Measurements from ENCODE around the gene GNG2. TPM values are rescaled to one million over a fixed set of nuclear protein-coding genes. Genes with fewer than 3 reads are reported as not detected.

The GNG2 gene
- total and polyA plus RNA-seq, 4 experiments from 2014 or later: 81.3 to 177 (median 122) TPM

GRCh38 chr14:51850651-51851050, 9.8 kb upstream of the GNG2 start:
- POLR2A ChIA-PET (ENCODE audit: partially characterized antibody): interaction anchor here (1.0 to 8.3 kb wide), 2 partner anchors 9 to 1302 kb away, joined by 3 to 285 read pairs; partner anchors contain the start of gene GNG2
- peak overlapping the region in 2 of 7 donors; percentile 20 to 57 for H3K27ac Mint-ChIP-seq
- Histone ChIP-seq H3K9me3 (ENCODE audit: control insufficient read depth in 1 of 2, low read length in 2 of 2) (no peaks in the 10 kb centered on the region), H3K4me1 (ENCODE audit: insufficient read depth, low read length) (peaks cover 38% of the 10 kb centered on the region), H3K36me3 (ENCODE audit: insufficient read depth, low read length) (no peaks in the 10 kb centered on the region), H3K4me3 (ENCODE audit: low read length in 2 of 2) (no peak overlapping the region), H3K27me3 (ENCODE audit: insufficient read depth, low read length) (no peaks in the 10 kb centered on the region), H3K27ac (ENCODE audit: low read depth, low read length) (no peak overlapping the region)
- CTCF ChIA-PET (ENCODE audit: partially characterized antibody): interaction anchor here (0.7 to 1.6 kb wide), 4 partner anchors 11 to 128 kb away, joined by 3 to 6 read pairs (median 4); no protein-coding TSS in a partner anchor
- peaks cover 0 to 7% (median 2%) of the 10 kb centered on the region in 8 donors for H3K9me3 Mint-ChIP-seq
- H3K27me3 Mint-ChIP-seq: peaks cover 2% of the 10 kb centered on the region in 2 donors
- H3K36me3 Mint-ChIP-seq: peaks cover 0 to 7% of the 10 kb centered on the region in 2 donors
- H3K4me3 Mint-ChIP-seq: no peak overlapping the region
- peaks cover 47 to 81% (median 54%) of the 10 kb centered on the region in 4 donors for H3K4me1 Mint-ChIP-seq
- no peak for DNase-seq
- intact Hi-C loops (cut with micrococcal nuclease): no loop called here

- Histone ChIP-seq H3K4me1 (ENCODE audit: insufficient read depth, low read length) (peaks cover 33% of the 10 kb centered on the region), H3K27ac (ENCODE audit: low read depth, low read length) (no peak overlapping the region), H3K27me3 (ENCODE audit: insufficient read depth, low read length) (no peaks in the 10 kb centered on the region), H3K4me3 (ENCODE audit: low read length in 2 of 2) (no peak overlapping the region), H3K36me3 (ENCODE audit: insufficient read depth, low read length) (no peaks in the 10 kb centered on the region), H3K9me3 (ENCODE audit: control insufficient read depth in 1 of 2, low read length in 2 of 2) (no peaks in the 10 kb centered on the region)
- Mint-ChIP-seq H3K9me3 (peaks cover 0 to 4% (median 0%) of the 10 kb centered on the region in 8 donors), H3K4me1 (peaks cover 45 to 72% (median 51%) of the 10 kb centered on the region in 4 donors), H3K27ac (peak overlapping the region in 2 of 7 donors; percentile 1 to 15), H3K27me3 (no peaks in the 10 kb centered on the region), H3K4me3 (peak overlapping the region in 2 of 8 donors; percentile 3 to 9), H3K36me3 (no peaks in the 10 kb centered on the region)
- ChIA-PET POLR2A (ENCODE audit: partially characterized antibody) (no interaction called here), CTCF (ENCODE audit: partially characterized antibody) (interaction anchor here (1.2 to 1.4 kb wide), 2 partner anchors 8 to 24 kb away, joined by 3 read pairs; no protein-coding TSS in a partner anchor)
- intact Hi-C loops (cut with micrococcal nuclease): no loop called here
- no peak for DNase-seq
Measured at GRCh38 chr14:51852541-51852940, 7.9 kb upstream of the GNG2 start.

- Histone ChIP-seq H3K36me3 (ENCODE audit: insufficient read depth, low read length) (no peaks in the 10 kb centered on the region), H3K27me3 (ENCODE audit: insufficient read depth, low read length) (no peaks in the 10 kb centered on the region), H3K4me1 (ENCODE audit: insufficient read depth, low read length) (peaks cover 40% of the 10 kb centered on the region), H3K4me3 (ENCODE audit: low read length in 2 of 2) (no peak overlapping the region), H3K27ac (ENCODE audit: low read depth, low read length) (no peak overlapping the region), H3K9me3 (ENCODE audit: control insufficient read depth in 1 of 2, low read length in 2 of 2) (no peaks in the 10 kb centered on the region)
- intact Hi-C loops (cut with micrococcal nuclease): no loop called here
- no peak for DNase-seq
- H3K4me1 Mint-ChIP-seq: peaks cover 46 to 77% (median 56%) of the 10 kb centered on the region in 4 donors
- ChIA-PET POLR2A (ENCODE audit: partially characterized antibody) (interaction anchor here (1.1 to 8.7 kb wide), 2 partner anchors 8 to 10 kb away, joined by 4 to 285 read pairs; no protein-coding TSS in a partner anchor), CTCF (ENCODE audit: partially characterized antibody) (interaction anchor here (0.8 to 1.5 kb wide), 3 partner anchors 8 to 14 kb away, joined by 3 to 4 read pairs (median 3); no protein-coding TSS in a partner anchor)
- H3K36me3 Mint-ChIP-seq: peaks cover 0 to 2% of the 10 kb centered on the region in 2 donors
- H3K9me3 Mint-ChIP-seq: peaks cover 0 to 4% (median 0%) of the 10 kb centered on the region in 8 donors
- peak overlapping the region in 1 of 7 donors; percentile 18 for H3K27ac Mint-ChIP-seq
- H3K27me3 Mint-ChIP-seq: no peaks in the 10 kb centered on the region
- H3K4me3 Mint-ChIP-seq: no peak overlapping the region
Measured at GRCh38 chr14:51855234-51855633, 5.2 kb upstream of the GNG2 start.

- Mint-ChIP-seq H3K4me3 (no peak overlapping the region), H3K27ac (peak overlapping the region in 4 of 7 donors; percentile 30 to 84 (median 78)), H3K9me3 (peaks cover 0 to 3% (median 0%) of the 10 kb centered on the region in 8 donors), H3K36me3 (peaks cover 0 to 17% of the 10 kb centered on the region in 2 donors), H3K27me3 (no peaks in the 10 kb centered on the region), H3K4me1 (peaks cover 41 to 74% (median 53%) of the 10 kb centered on the region in 4 donors)
- Histone ChIP-seq H3K4me1 (ENCODE audit: insufficient read depth, low read length) (peaks cover 34% of the 10 kb centered on the region), H3K4me3 (ENCODE audit: low read length in 2 of 2) (no peak overlapping the region), H3K27me3 (ENCODE audit: insufficient read depth, low read length) (no peaks in the 10 kb centered on the region), H3K27ac (ENCODE audit: low read depth, low read length) (no peak overlapping the region), H3K36me3 (ENCODE audit: insufficient read depth, low read length) (no peaks in the 10 kb centered on the region), H3K9me3 (ENCODE audit: control insufficient read depth in 1 of 2, low read length in 2 of 2) (no peaks in the 10 kb centered on the region)
- ChIA-PET CTCF (ENCODE audit: partially characterized antibody) (no interaction called here), POLR2A (ENCODE audit: partially characterized antibody) (interaction anchor here (8.7 kb wide), 1 partner anchor 9 kb away, joined by 285 read pairs; no protein-coding TSS in a partner anchor)
- intact Hi-C loops (cut with micrococcal nuclease): no loop called here
- no peak for DNase-seq
Measured at GRCh38 chr14:51856792-51857296, 3.6 kb upstream of the GNG2 start.

GRCh38 chr14:51859131-51859530, 1.3 kb upstream of the GNG2 start:
- Mint-ChIP-seq H3K36me3 (peaks cover 0 to 35% of the 10 kb centered on the region in 2 donors), H3K4me1 (peaks cover 41 to 81% (median 57%) of the 10 kb centered on the region in 4 donors), H3K27ac (peak overlapping the region; percentile 58 to 100 (median 99)), H3K27me3 (no peaks in the 10 kb centered on the region), H3K9me3 (peaks cover 0 to 3% (median 0%) of the 10 kb centered on the region in 8 donors), H3K4me3 (peak overlapping the region in 3 of 8 donors; percentile 91 to 96 (median 95))
- ChIA-PET POLR2A (ENCODE audit: partially characterized antibody) (interaction anchor here (0.7 to 8.7 kb wide), 5 partner anchors 9 to 119 kb away, joined by 3 to 285 read pairs (median 8); no protein-coding TSS in a partner anchor), CTCF (ENCODE audit: partially characterized antibody) (no interaction called here)
- peaks cover 47% of the 10 kb centered on the region for H3K4me1 ChIP-seq (ENCODE audit: insufficient read depth, low read length)
- no peaks in the 10 kb centered on the region for H3K9me3 ChIP-seq (ENCODE audit: control insufficient read depth in 1 of 2, low read length in 2 of 2)
- no peaks in the 10 kb centered on the region for H3K36me3 ChIP-seq (ENCODE audit: insufficient read depth, low read length)
- intact Hi-C loops (cut with micrococcal nuclease): no loop called here
- H3K4me3 ChIP-seq (ENCODE audit: low read length in 2 of 2): no peak overlapping the region
- peak overlapping the region; percentile 84 for H3K27ac ChIP-seq (ENCODE audit: low read depth, low read length)
- no peak for DNase-seq
- no peaks in the 10 kb centered on the region for H3K27me3 ChIP-seq (ENCODE audit: insufficient read depth, low read length)

GRCh38 chr14:51860825-51861499, 550 bp downstream of the GNG2 start:
- peak overlapping the region; percentile 84 for H3K27ac ChIP-seq (ENCODE audit: low read depth, low read length)
- intact Hi-C loops (cut with micrococcal nuclease): loop anchor here (1.0 to 10.0 kb wide), 9 partner anchors 14 to 1549 kb away; partner anchors contain the start of genes DMAC2L, GPR137C, L2HGDH and PTGER2
- H3K9me3 ChIP-seq (ENCODE audit: control insufficient read depth in 1 of 2, low read length in 2 of 2): no peaks in the 10 kb centered on the region
- peaks cover 63% of the 10 kb centered on the region for H3K4me1 ChIP-seq (ENCODE audit: insufficient read depth, low read length)
- H3K4me1 Mint-ChIP-seq: peaks cover 46 to 80% (median 63%) of the 10 kb centered on the region in 4 donors
- no peaks in the 10 kb centered on the region for H3K27me3 ChIP-seq (ENCODE audit: insufficient read depth, low read length)
- peak overlapping the region; percentile 49 to 77 for H3K4me3 ChIP-seq (ENCODE audit: low read length in 2 of 2)
- H3K36me3 ChIP-seq (ENCODE audit: insufficient read depth, low read length): no peaks in the 10 kb centered on the region
- DNase-seq: no peak
- ChIA-PET POLR2A (ENCODE audit: partially characterized antibody) (interaction anchor here (0.7 to 8.7 kb wide), 30 partner anchors 10 to 1292 kb away, joined by 3 to 285 read pairs (median 4); partner anchors contain the start of genes DDHD1, PTGER2 and RTRAF), CTCF (ENCODE audit: partially characterized antibody) (interaction anchor here (0.8 to 4.2 kb wide), 23 partner anchors 9 to 406 kb away, joined by 3 to 40 read pairs (median 4); no protein-coding TSS in a partner anchor)
- no peaks in the 10 kb centered on the region for H3K27me3 Mint-ChIP-seq
- peak overlapping the region; percentile 96 to 100 (median 99) for H3K27ac Mint-ChIP-seq
- H3K36me3 Mint-ChIP-seq: peaks cover 0 to 35% of the 10 kb centered on the region in 2 donors
- H3K4me3 Mint-ChIP-seq: peak overlapping the region; percentile 91 to 98 (median 96)
- H3K9me3 Mint-ChIP-seq: peaks cover 0 to 3% (median 0%) of the 10 kb centered on the region in 8 donors

Data from CD4-positive, alpha-beta memory T cell (primary cell).